ENCODE measurements around the gene MRPL20. TPM values are rescaled to one million over a fixed set of nuclear protein-coding genes. Genes with fewer than 3 reads are reported as not detected.

Gene MRPL20
- total RNA-seq, 1 donor from 2014 or later = 125 TPM

DNA sequence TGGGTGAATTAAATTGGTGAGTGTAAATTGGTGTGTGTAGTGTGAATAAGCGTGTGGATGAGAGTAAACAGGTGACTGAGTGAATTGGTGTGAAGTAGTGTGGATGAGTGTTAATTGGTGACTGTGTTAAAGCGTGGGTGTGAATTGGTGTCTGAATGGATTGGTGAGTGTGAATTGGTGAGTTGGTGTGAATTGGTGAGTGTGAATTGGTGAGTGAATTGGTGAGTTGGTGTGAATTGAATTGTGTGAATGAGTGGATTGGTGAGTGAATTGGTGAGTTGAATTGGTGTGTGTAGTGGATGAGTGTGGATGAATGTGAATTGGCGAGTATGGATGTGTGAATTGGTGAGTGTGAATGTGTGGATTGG is 40.4 kb downstream of the MRPL20 start:
- no peak for DNase-seq (ENCODE audit: extremely low read depth, low read depth, low spot score)

DNA sequence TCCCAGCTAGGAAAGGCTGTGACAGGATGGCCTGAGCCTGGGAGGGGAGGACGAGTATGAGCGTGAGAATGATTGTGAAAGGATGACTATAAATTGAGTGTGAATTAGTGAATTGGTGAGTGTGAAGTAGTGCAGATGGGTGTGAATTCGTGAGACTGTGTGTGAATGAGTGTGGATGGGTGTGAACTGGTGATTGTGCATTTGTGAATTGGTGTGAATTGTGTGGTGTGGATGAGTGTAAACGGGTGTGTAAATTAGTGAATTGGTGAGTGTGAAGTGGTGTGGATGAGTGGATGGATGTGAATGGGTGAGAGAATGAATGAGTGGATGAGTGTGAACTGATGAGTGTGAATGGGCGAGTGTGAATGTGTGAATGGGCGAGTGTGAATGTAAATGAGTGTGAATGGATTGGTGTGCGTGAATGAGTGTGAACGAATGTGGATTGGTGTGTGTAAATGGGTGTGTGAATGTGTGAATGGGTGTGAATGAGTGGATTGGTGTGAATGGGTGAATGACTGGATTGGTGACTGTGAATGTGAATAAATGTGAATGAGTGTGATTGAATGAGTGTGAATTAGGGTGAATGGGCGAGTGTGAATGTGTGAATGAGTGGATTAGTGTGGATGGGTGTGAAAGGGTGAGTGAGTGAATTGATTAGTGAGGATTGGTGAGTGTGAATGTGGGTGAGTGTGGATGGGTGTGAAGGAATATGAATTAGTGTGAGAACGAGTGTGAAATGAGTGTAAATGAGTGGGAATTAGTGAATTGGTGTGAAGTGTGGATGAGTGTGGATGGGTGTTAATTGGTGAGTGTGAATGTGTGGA is 41.0 kb downstream of the MRPL20 start:
- DNase-seq (ENCODE audit: extremely low read depth, low read depth, low spot score) = no peak

DNA sequence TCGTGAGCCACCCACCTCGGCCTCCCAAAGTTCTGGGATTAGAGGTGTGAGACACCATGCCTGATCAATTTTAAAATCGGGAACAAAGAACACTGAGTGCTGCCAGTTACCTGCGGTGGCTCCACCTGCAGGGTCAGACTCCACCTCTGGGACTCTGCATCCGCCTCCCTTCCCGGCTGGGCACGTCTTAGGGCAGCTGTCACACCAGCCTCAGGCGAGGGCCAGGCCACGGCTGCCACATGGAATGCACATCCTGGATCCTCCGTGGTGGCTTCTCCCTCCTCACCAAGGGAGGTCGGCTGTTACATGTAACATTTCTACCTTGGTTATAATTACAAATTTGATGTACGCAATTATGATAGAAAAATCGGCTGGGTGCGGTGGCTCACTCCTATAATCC is 42.8 kb downstream of the MRPL20 start:
- DNase-seq (ENCODE audit: extremely low read depth, low read depth, low spot score) = no peak

DNA sequence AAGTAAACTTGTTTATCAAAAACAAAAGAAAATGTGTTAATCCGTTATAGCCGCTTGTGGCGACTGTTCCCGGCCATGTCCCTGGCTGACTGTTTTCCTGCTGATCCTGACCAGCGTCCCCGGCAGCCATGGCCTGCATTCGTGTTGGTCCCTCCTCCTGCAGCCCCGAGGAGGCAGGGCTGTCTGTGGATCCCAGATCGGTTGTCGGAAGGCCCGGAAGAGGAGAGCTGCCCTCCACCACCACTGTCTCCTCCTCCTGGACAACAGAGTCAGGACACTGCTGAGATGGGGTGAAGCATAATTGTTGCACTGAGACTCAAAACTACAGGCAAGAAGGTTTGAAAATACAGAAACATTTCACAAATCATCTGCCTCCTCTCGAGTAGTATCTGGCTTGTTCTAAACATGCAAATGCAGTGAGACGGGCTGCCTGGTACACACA is 45.1 kb downstream of the MRPL20 start:
- DNase-seq (ENCODE audit: extremely low read depth, low read depth, low spot score) = no peak

DNA sequence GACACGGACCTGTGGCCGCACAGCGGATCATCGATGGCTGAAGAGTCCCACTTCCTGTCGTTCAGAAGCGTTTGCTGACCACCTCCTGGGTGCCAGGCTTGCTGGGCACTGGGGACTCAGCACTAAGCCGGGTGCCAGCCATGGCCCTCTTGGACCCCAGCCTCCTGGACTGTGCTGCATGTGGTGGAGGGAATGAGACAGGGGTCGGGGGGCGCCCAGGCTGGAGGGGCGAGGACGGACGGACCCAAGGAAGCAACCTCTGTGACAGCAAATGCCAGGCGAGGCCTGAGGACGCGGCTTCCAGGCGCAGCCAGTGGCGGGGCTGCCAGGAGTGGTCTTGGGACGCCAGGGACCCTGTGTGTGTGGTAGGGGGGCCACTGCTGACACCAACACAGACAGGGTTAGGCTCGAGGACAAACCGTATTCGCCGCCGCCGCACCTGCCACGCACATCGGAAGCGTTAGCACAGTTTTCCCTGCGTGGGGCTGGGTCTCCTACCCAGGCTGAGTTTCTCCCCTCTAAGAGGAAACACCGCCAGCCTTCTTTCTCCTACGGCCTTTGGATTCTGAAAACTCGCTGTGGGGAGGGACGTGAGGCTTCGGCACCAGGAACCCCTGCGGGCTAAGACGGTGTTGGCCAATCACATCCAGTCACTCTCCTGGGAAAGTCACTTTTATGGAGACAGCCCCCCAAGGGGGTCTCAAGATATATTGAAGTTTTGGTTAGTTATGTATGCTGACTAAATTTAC is 45.7 kb downstream of the MRPL20 start:
- no peak for DNase-seq (ENCODE audit: extremely low read depth, low read depth, low spot score)

DNA sequence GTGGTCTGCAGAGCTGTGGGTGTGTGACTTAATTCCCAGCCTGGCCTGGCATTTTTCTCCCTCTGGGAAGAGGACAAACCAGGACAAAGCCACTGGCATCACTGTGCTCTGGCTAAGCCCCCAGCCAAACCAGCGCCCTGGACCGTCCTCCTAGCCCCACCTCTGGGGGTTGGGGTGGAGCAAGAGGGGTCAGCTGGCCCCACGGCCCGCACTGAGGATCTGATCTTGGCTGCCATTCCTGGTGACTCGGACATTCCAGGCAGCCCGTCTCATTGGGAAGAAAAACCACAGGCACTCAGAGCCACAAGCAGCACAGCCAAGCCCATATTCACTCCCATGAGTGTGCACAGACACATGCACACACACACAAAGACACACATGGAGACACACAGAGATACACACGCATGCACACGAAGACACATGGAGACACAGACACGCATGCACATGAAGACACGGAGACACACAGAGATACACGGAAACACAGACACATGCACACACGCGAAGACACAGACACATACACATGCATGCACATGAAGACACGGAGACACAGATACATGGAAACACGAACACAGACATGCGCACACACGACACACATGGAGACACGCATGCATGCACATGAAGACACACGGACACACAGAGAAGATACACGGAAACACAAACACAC is 46.5 kb downstream of the MRPL20 start:
- DNase-seq (ENCODE audit: extremely low read depth, low read depth, low spot score) = no peak

DNA sequence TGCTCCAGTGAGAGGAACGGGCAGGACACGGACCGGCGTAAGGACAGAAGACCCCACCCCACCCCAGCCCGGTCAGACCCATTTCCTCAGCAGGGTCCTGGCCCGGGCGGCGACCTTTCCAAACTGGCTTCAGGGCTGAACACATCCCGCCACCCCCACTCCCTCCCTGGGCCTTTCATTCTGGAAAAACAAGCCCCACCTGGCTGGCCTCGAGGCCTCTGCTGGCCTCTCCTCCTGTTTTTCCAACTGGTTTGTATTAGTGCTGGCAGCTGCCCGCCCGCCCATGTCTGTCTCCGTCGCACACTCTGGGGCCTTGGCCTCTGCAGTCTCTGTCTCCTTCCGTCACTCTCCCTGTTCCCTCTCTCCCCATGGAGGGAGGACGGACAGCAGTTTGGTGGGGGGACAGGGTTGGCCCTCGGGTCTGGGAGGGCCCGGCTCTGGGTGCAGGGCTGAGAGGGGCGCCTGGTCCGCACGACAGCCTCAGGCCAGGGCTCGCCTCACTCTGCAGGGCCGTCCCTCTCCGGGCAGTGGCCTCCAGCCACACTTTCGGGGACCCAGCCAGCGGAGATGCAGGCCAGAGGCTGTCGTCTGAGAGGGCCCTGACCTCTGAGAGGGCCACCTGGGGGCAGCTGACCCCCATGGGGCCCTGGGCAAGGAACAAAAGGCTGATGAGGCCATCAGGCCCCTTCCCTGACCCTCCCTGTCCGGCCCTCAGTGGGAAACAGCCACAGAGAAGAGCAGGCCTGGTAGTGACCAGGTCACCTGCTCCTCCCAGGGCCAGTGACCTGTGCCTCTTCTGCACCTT is 47.2 kb downstream of the MRPL20 start:
- DNase-seq (ENCODE audit: extremely low read depth, low read depth, low spot score) = no peak

DNA sequence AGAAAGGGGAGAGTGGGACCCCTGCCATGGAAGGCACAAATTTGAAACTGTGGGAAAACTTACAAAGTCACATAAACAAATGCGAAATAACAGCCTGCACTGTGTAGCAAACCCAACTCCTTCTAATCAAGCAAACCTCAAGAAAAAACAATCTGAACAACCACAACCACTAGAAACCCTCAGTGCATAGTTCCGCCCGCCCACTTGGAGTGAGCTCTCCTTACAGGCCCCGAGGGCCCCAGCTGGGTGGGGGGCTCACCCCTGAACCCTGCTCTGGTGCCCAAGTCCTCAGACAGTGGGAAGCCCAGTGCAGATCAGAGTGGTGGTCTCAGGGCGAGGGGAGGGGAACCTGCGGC is 47.8 kb downstream of the MRPL20 start:
- DNase-seq (ENCODE audit: extremely low read depth, low read depth, low spot score) = no peak

DNA sequence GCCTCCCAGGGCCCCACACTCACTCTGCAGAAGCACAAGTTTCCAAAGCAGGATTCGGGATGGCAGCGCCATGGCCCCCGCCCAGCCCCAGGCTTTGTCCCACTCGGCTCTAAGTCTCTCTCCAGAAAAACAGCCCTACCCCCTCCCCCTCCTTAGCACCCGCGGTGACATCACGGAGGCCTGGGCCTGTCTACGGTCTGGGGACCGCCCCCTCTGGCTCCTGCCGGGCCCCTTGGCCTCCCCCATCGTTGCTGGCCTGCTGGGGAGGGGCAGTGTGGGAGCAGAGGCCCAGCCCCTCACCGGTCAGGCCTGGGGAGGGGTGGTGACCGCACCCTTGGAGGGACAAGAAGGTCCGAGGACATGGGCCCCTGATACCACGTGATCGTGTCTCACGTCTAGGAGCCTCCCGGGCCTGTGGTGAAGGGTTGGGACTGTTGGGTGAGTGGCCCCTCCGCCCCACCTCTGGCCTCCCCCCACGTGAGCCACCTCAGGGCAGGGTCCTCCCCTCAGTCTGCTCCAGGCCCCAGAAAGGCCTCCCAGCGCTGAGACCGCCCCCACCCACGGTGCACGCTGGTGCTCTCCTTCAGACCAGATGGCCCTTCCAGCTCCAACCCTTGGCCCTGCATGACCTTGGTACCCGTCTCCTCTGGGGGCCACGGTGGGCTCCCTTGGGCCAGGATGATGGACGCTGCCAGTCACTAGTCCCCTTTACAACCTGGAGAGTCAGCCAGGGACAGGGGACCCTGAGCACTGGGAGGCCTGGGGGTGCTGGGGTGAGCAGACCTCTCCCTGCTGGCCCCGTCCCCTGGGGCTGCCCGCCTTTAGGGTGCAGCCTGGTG is 48.4 kb downstream of the MRPL20 start, which contains the start of gene MXRA8:
Gene MXRA8, minus strand, starts transcription at position 123 of the 839 bp plus-strand sequence. Its CDS starts 51 bp downstream, at position 72.
- no peak for DNase-seq (ENCODE audit: extremely low read depth, low read depth, low spot score)

DNA sequence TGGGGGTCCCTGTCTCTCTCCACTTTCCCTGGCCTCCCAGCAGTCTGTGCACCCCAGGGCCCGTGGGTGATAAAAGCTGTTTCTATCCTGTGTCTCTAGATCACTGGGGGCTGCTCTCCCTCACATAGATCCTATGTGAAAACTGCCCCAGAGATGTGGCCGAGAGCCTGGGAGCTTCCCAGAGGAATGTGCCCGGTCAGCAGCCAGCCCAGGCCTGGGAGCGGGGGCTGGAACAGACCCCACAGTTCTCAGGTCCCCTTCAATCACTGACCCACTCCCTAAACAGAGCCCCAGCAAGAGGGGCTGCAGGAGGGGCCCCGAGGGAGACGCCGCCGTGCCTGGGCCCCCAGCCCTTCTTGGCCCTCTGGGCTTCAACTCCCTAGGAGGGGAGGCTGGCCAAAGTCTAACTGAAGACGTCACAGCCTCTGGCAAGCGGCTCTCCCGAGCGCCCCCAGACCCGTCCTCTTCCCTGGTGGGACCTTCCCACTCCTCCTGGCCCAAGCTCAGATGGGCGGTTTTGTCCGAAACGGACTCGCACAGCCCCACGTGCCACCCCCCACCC is 49.1 kb downstream of the MRPL20 start:
- no peak for DNase-seq (ENCODE audit: extremely low read depth, low read depth, low spot score)

DNA sequence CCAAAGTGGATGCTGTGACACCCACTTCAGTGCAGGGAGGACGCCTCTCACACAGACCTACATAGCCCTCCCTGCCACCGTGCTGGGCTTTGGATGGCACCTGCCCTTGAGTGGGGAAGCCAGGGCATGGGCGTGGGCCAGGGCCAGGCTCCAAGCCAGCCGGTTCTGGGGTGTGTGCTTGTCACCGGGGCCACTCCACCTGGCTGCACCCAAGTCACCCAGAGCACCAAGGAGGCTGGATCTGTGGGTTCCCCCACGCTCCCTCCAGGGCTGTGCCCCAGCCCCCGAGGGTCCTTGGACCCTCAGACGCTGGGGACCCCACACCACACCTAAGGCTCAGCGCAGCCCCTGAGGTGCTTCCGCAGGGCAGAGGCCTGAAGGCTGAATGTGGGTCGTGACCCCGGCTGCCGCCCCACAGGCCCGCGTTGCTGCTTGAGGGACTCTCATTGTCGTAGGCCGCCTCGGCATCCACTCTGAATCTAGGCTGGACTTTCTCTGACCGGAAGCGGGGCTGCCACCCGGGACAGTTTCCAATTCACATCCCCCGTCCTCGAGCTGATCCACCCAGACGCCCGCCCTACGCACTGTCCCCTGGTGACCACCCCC is 50.2 kb downstream of the MRPL20 start:
- DNase-seq (ENCODE audit: extremely low read depth, low read depth, low spot score) = no peak

DNA sequence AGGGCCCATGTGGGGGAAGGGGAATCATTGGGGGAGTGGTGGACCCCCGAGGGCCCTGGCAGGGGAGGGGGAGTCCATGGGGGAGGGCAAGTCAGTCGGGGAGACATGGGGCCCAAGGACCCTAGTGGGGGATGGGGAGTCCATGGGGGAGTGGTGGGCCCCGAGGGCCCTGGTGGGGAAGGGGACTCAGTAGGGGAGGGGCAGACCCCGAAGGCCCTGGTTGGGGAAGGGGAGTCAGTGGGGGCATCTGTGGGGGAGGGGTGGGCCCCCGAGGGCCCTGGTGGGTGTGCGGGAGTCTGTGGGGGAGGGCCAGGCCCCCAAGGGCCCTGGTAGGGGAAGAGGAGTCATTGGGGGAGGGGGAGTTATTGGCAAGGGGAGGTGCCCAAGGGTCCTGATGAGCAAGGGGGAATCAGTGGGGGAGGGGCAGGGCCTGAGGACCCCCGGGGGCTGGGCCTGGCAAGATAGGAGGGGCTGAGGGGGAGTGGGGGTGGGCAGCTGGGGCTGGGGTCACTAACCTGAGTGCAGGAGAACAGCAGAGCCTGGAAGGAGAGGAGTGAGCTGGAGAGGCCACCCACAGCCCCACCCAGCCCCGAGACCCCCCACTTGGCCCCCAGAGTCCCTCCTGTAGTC is 50.8 kb downstream of the MRPL20 start:
- DNase-seq (ENCODE audit: extremely low read depth, low read depth, low spot score) = no peak

DNA sequence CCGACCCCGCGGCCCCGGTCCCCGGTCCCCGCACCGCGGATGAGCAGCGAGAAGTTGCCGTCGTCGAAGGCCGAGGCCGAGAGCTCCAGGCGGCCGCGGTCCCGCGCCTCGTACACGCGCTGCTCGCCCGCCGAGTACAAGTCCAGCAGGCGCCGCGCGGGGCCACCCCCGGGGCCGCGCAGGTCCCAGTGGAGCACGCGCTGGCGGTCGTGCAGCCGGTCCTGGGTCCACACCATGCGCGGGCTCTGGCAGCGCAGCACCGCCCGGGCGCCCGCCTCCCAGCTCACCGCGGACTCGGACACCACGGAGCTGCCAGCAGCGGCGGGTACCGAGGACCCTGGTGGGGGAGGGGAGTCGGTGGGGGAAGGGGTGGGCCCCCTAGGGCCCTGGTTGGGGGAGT is 51.7 kb downstream of the MRPL20 start:
- no peak for DNase-seq (ENCODE audit: extremely low read depth, low read depth, low spot score)

DNA sequence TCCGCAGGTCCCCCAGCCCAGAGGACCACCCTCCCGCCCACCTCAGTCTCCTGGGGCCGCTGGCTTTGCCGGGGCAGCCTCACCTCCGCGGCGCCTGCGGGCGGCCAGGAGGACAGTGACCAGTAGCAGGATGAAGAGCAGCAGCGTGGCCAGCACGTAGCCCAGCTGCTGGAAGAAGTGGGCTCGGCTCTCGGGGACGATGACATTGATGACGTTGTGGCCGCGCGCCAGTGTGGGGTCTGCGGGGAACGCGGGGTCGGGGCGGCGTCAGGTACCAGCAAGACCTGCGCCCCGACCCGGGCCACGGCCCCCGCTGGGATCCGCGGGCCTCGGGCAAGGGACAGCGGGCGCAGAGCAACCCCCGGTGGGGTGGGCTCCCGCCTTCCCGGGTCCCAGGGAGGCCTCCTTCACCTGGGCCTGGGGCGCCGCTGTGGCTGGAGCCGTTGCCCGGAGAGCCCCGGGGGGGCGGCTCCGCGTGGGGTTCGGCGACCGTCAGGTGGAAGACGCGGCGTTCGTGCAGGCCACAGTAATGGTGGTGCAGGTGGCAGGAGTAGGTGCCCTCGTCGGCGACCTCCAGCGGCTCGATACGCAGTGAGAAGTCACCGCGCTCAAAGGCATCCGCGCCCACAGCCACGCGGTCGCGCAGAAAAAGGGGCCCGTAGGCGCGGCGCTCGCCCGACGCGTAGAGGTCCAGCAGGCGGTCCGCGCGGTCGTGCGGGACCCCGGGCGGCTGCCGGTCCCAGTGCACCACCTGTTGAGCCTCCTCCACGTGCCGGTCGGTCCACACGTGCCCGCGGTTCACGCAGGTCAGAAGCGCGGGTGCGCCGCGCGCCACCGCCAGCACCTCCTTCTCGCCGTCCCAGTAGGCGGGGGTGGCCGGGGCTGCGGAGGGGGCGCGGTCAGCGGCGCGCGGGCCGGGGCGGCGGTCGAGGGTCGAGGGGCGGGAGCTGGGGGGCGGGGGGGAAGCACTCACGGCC is 52.5 kb downstream of the MRPL20 start:
- DNase-seq (ENCODE audit: extremely low read depth, low read depth, low spot score) = no peak

DNA sequence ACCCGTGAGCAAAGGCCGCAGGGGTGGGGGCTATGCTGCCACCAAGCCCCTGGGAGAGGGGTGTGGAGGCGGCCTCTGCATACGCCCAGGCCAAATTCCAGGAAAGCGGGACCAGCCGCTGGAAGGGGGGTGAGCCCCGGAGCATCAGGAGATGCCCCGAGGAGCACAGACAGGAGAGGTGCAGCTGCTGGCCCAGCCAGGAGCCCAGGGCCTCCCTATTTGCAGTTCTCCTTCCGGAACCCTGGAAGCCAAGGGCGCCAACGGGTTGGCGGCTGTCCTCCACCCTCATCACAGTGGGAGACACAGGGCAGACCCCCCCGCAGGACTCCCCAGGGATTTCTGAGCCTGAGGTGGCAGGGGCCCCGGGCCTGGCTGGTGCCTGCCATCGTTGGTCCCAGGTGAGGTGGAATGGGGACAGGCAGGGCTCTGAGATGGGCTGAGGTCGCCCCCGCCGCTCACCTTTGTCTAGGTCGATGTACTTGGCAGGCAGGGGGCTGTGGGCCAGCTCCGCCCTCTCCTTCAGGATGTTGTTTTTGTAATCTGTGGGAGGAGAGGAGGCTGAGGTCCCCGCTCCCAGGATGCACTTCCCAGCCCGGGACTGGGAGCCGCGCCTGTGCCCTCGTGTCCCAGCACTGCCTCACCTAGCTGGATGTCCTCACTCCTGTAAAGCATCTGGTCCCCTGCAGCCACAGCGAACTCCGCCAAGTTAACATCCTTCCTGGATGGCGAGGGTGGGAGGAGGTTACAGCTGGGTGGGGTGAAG is 53.5 kb downstream of the MRPL20 start:
- no peak for DNase-seq (ENCODE audit: extremely low read depth, low read depth, low spot score)

DNA sequence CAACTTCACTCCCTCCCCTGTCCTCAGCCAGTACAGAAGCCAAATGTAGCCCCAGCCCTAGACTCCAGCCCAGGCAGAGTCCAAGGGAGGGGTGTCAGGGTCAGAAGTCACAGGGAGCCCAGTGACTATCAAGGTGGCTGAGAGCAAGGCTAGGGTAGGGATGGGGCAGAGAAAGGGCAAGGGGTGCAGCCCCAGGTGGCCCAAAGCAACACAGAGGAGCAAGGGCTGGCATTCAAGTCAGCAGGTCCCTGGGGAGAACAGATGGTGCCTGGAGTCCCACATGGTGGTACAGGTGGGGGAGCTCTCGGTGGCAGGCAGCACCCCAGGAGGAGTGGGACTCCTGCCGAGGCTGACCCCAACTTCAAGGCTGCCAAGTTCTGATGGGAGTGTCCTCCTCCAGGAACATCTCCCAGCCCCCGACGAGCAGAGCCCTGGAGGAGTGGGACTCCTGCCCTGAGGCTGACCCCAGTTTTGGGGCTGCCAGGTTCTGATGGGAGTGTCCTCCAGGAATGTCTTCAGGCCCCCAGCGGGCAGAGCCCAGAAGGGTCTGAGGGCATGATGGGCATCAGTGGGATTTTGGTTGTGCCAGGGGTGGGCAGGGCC is 54.2 kb downstream of the MRPL20 start:
- no peak for DNase-seq (ENCODE audit: extremely low read depth, low read depth, low spot score)

All from glomerular endothelial cell (primary cell).